Loucy (cell line): ENCODE data around the gene AHCYL1.

Experiments
- EZH2phosphoT487 ChIP-seq: fragments of 200-600 bp; IDR thresholded peaks from 2 replicates; pipeline ENCODE4 v1.6.1; 2018; ENCODE audit warnings: antibody characterized with exemption, mild to moderate bottlenecking, moderate library complexity, borderline replicate concordance
- TF ChIP-seq, protein P1 (sequence below): fragments of 200-600 bp; sonication (generic); conservative IDR thresholded peaks from 2 replicates; pipeline ENCODE4 v1.5.1; 2014; ENCODE audit warnings: mild to moderate bottlenecking, antibody characterized with exemption, low read length

DNA sequence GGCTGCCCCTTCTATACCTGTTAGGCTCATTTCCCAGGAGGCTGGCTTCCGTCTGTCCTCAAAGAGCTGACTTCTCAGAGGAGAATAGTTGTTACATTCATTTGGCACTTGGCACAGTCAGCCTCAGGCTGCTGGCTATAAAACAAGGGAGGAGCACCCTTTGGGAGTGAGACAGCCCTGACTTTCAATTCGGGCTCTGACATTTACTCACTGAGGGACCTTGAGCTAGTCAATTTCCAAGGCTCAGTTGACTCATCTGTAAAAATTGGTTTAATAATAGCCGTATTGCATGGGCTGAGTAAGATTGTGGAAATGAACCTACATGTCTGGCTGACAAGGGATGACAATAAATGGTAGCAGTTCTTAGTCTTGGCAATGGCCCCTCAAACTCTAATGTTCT is 72.2 kb downstream of the AHCYL1 start:
- TF ChIP-seq, protein P1, sequence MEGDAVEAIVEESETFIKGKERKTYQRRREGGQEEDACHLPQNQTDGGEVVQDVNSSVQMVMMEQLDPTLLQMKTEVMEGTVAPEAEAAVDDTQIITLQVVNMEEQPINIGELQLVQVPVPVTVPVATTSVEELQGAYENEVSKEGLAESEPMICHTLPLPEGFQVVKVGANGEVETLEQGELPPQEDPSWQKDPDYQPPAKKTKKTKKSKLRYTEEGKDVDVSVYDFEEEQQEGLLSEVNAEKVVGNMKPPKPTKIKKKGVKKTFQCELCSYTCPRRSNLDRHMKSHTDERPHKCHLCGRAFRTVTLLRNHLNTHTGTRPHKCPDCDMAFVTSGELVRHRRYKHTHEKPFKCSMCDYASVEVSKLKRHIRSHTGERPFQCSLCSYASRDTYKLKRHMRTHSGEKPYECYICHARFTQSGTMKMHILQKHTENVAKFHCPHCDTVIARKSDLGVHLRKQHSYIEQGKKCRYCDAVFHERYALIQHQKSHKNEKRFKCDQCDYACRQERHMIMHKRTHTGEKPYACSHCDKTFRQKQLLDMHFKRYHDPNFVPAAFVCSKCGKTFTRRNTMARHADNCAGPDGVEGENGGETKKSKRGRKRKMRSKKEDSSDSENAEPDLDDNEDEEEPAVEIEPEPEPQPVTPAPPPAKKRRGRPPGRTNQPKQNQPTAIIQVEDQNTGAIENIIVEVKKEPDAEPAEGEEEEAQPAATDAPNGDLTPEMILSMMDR, result no peak
- TF ChIP-seq EZH2phosphoT487, result no peak
